Islet precursor cell (in vitro differentiated cells): ENCODE measurements around the gene BEND2.
"Not testable (repeated sequence)": the region's sequence is repeated elsewhere in the genome, so short reads cannot be mapped to it uniquely, and the experiment has no call there.

Experiments
- DNase-seq: peaks from one replicate; pipeline ENCODE4 v3.0.0-alpha.2; 2018

BEND2 gene

DNA sequence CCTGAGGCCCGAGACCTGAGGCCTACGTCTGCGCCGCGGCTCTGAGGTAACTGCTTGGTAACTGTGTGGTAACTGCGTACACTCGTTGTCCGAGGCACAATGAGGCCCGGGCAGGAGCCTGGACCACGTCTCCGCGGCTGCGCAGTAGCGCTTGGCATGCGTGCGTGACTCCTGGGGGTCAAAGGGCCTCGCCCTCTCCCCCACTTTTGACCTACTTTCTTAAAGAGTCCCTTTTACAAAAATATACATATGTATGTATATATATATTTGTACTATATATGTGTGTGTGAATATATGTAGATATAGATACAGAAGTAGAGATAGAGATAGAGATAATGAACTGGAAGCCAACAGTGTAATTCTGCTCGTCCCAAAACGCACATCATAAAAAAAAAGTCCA lies at the start of gene BEND2:
Gene BEND2 (minus strand): TSS at position 101 of the 400 bp plus-strand sequence. CDS start 136 bp downstream, outside the sequence.
- DNase-seq, result no peak

DNA sequence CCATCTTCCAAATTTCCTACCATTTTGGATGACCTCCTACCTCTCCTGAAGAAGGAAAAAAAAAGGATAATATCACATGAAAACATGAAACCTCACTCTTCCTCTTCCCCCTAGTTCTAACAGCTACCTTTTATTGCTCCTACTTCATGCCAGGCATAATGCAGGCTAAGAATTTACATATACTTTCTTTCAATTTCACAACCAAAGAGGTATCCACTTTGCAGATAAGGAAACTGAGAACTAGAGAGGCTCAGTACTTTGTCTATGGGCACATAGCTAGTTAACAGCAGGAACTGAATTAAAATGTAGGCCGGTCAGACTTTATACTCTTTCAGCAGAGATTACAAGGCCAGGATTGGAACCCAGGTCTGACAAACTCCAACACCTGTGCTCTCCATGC lies 34.4 kb upstream of the BEND2 start:
- DNase-seq, result no peak

DNA sequence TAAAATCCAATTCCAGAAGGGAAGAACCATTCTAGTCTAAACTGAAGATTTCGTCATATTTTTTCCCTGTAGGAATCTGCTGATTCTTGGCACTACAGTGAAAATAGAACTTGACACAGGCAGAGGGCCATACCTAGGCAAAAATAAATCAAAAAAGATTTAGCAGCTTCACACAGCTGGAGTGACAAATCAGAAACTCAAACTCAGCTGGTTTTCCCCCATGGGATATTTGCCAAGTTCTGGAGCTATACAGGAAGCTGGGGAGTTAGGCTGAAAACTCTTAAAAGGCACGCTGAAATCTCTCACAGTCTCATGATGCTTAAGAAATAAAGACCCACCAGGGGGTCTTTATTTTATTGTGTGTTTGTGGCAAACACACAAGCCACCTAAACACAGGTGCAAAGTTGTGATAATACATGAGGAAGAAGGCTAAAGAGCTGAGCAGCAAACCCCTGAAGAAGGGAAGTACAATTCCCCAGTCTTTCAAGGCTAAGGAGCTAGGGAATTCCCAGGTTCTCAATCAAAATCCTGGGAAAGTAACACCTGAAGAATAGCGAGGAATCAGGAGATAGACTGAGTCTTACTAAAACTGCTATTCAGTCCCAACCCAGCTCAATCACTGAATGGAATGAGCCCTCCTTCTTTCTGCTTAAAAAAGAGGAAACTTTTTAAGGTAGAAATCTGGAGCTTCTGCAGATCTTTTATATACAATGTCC lies 32.1 kb upstream of the BEND2 start:
- no peak for DNase-seq

DNA sequence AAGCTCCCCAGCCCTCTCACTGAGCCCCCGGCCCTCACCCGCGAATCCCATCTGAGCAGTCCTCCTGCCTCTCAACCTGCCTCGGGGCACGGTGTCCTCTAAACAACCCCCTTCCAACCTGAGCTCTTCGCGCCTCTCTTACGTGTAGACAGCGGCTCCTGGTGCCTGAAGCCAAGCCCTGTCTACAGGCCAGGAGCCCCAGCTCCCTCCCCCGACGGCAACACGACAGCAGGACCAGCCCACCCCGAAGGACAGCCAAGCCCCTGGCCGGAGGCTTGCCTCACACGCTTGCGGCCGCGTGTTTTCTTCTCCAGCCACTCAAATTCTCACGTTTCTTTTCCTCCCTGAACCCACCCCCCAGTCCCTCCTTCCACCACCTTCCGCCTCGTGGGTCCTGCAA lies 9.0 kb upstream of the BEND2 start:
- DNase-seq, result not testable (repeated sequence)

DNA sequence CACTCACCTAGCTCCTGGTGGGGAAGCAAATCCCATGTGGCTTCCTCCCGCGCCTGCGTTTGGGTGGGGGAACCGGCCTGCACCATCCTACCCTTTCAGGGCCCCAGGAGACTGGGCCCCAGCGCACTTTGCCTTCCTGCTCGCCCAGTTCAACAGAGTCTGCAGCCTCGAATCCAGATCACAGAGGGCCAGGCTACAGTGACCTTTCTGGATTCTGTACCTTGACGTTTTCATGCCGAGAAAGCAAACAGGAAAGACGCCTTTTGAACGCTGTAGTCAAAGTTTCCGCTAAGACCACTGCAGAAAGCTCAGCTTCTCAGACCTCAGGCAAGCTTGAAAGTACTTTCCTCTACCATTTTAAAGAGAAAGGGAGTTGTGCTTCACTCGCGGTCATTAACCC lies 7.4 kb upstream of the BEND2 start:
- DNase-seq, result no peak

DNA sequence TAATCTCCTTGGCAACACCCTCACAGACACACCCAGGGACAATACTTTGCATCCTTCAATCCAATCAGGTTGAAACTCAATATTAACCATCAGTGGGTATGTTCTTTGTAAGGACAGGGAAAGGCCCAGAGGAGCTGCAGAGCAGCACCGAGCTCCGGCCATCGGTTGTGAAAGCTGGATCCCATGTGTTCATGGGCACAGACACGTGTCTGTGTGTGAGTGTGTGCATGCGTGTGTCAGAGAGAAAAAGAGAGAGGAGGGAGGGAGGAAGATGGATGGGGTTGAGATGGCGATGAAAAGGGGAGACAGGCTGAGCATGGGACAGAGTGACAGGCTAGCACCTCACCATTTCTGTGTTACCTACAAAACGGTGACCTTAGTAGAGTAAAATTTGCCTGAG lies 6.8 kb upstream of the BEND2 start:
- no peak for DNase-seq

DNA sequence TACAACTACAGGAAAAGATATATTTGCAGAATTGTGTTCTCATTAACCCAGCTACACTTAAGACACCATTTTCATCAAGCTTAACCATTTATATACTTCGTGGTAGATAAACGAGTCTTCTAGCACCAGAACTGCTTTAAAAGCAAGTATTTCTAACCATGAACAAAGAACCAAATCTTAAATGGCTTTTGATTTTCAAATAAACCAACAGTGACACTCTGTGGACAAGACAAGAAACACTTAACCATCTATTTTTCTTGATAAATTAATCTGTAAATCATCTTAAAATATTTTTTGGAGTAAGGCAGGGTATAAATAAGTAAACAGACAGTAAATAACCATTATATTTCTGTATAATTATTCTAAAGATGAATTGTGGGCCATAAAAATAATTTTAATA lies 10.2 kb downstream of the BEND2 start:
- no peak for DNase-seq

DNA sequence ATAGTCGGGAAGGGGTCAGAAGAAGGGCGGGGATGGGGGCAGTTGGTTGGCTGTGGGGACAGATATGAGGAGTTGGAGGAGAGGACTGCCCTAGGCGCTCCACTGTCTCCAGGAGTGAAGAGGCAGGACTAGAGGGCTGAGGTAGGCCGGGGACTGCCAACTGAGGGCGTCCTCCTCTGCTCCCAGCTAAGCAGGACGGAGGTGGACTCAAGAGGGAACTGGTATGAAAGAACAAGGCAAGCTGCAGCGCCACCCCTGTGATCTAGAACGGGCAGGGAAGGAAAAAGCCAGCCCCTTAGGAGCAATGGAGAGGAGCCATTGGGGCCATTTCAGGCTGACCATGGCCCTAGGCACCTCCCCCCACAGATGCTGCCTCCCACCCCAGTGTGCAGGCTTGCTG lies 14.0 kb downstream of the BEND2 start:
- DNase-seq, result no peak

DNA sequence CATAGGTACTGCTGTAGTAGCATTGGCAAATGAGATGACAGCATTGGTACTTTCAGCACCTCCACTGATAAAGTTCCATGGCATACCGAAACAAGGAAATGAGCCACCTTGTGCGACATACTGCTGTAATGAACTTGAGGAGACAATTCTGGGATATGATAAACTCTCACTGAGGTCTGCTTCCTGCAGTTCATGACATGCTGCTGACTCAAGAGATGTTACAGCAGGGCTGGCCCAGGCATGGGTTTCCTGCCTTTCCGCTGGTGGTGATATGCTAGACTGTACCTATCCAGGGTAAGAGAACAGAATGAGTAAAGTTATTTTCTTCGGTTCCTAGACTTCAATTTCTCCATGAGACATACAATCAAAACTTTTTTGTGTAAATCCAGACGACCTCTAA lies 17.1 kb downstream of the BEND2 start:
- DNase-seq, result no peak

DNA sequence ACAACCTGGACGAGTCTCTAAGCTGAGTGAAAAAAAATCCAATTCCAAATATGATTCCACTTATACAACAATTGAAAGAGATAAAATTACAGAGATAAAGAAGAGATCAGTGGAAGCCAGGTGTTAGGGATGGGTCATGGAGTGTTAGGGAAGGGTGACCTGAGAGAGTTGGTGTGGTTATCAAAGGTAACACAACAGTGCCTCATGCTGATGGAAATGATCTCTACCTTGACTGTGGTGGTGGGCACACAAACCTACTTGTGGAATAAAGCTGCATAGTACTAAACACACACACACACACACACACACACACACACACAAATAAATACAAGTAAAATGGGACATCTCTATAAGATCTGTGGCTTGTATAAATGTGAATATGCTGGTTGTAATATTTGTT lies 26.0 kb downstream of the BEND2 start:
- no peak for DNase-seq

DNA sequence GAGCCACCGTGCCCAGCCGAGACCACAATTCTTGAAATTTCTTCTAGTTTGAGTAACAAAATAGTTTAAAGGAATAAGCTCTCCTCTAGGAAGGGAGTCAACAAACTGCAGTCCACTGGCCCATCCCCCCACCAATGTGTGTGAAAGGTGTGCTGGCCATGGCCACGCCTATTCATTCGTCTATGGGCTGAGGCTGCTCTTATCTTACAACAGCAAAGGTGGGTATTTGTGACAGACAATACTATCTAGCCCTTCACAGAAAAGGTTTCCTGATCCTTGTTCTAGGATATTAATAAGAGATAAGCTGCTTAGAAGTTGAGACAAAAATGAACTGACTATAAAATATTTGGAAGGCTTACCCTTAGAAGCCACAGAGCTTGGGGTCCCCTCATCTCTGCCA lies 41.2 kb downstream of the BEND2 start:
- DNase-seq, result no peak

DNA sequence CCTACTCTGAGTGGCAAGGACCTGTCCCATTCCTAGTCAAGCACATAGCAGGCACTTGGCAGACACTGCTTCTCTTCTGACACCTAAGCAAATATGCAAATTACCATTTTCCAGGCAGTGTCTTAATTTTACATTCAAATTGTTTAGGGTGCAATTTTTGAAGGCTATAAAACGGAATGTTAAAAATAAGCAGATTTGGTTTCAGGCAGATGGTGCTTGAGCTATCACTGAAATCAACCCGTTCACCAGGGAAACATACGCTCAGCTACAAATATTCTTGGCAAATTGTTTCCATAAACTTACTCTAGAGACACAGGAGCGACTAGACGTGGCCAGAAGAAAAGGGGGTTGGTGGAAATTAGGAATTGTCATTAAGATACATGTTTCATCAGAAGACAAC lies 45.7 kb downstream of the BEND2 start:
- no peak for DNase-seq

DNA sequence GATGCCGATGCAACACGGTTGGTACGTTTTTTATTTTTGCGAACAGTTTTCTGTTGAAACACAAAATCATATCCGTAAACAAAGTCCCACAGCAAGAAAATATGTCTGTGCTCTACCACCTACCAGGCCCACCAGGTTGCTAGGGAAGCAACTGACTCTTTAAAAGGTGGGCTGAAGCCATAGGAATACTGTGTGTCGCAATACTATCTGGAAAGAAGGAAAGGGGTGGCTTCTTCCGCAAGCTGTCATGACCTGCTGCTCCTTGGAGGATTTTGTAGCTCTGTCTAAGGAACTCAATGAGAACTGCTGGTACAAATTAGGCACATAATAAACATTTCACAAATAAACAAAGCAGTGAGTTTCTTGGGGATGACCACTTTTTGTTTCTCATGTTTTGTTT lies 46.5 kb downstream of the BEND2 start:
- no peak for DNase-seq

DNA sequence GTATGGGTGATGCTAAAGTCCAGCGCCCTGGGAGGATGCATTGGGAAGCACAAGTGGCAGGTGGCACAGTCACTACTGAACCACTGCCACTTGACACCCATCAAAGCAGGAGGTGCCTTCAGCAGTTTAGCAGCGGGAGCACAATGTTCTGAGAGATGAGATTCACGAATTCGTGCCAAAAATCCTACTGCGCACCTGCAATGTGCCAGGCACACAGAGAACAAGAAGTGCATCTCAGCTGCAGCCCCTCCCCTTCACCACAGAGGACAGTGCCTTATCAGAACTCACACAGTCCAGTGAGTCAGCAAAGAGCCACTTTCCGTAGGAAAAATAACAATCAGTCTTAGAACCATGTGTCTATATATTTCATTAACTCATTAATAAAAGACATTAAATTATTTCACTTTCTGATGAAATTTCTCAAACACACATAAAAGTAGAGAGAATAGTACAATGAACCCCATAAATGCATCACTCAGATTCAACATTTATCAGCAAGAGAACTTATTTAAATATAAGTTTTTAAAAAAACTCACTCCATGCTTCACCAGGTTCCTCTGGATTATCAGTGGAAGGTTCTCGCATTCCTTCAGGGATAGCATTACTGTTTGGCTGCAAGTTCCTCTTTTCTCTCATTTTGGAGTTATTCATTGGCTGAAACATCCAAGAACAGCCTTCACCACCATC lies 47.0 kb downstream of the BEND2 start:
- no peak for DNase-seq

DNA sequence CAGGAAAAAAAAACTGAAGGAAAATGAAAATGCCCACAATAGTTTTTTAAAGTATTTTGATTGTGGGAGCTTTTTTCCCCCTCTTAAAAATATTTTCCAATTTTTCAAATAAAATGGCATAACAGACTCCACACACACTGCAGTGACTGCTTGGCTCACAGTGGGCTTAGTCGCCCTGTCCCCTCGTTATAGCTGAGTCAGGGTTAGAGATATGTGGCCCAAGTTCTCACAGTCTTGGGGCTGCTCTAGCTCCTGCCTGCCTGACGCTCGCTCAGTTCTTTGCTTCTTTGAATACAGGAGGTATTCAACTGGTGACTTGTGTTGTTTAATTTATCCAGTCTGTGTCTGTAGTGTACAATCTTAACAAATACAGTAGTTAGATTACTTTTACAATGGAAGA lies 47.7 kb downstream of the BEND2 start:
- DNase-seq, result no peak

DNA sequence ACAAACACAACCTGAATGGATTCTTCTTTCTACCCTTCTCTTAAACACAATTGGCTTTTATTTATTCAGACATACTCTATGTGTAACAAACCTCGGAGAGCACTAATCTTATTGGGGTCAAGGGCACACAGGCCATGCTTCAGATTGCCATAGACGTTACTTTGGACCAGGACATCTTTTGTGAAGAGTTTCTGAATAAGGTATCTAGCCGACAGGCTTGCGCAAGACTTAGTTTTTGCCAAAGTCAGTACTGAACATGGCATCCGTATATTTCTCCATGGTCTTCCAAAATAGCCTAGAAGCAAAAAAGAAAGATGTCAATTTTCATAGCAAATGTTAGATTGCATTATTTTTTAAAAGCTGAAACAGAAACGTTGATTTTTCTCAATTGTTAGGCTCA lies 49.8 kb downstream of the BEND2 start:
- DNase-seq, result no peak

DNA sequence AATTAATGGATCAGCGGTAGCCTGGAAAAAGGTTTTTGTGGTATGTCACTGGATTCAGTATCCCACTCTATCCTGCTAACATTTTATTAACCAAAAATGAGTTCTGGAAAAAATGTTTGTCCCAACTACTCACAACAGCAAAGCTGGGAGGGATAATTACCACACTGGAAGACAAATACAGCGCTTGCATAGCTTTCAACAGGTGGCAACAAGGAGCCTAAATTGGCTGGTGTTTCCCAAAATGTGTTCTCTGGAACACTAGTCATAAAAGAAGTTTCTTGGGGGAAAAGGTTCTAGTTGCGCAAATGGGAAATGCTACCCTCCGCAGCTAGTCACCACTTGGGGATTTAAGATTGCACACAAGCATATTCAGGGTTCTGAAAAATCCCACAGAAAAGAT lies 54.6 kb downstream of the BEND2 start:
- no peak for DNase-seq

DNA sequence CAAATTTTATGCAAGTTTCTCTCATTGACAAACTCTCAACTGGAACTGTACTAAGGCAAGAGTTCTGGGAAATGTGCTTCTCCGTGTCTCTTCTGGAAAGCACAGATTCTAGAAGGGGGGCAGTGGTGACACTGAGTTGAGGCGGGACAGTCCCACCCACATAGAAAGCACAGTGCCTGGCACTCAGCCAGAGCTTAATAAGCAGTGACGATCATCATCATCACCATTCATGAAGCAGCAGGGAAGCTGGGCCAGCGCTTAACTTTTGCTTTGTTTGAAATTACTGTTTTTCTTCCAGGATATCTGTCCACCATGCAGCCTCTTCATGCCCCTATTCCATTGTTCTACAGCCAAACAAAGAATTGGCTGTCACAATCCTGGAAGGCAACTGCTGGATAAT lies 60.3 kb downstream of the BEND2 start:
- no peak for DNase-seq

DNA sequence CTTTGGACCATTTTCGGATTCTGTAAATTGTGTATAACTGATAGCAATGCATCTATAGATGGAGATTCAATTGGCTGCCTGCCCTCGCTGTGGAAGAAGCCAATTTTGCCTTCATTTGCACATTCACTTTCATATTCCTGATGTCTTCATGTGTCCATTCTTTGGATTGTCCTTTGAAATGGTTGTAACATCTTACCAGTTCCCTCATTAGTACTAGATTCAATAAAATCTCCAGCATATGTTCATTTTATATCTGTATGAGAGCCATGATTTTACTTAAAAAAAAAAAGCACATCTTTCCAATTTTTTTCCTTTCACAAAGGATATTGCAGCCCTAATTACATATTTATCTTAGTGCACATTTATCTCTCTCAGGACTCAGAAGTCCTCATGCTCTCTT lies 61.7 kb downstream of the BEND2 start:
- DNase-seq, result no peak

DNA sequence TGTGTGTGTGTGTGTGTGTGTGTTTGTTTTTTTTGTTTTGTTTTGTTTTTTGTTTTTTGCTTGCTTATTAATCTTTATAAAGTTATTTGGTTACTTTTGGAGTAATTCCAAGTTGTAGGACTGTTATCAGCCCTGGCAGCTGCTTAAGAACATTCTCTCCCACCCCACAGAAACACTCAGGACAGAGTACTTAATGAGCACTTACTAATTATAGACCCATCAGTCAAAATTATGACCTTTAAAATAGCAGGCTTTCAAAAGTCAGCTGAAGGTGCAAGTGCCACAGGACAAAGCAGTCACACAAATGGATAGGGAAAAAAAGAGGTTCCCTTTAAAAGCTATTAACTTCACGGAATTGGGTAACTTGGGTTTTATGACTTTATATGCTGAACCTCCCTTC lies 69.0 kb downstream of the BEND2 start:
- no peak for DNase-seq

DNA sequence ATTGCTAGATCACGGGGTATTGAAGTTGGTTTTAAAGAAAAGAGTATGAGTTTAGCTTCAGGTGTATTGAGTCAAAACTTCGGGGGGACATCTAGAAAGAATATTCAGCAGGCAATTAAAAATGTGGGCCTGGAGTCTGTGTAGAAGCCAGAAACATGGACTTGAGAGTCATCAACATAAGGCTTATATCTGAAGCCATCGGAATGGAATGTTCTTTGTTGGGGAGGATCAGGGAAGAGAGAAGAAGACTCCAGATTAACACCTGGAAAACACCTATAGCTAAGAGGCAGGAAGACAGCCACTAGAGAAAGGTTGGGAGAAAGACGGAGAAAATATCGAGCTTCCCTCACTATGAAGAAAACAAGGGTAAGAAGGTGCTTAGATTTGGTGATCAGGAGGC lies 69.5 kb downstream of the BEND2 start:
- no peak for DNase-seq

DNA sequence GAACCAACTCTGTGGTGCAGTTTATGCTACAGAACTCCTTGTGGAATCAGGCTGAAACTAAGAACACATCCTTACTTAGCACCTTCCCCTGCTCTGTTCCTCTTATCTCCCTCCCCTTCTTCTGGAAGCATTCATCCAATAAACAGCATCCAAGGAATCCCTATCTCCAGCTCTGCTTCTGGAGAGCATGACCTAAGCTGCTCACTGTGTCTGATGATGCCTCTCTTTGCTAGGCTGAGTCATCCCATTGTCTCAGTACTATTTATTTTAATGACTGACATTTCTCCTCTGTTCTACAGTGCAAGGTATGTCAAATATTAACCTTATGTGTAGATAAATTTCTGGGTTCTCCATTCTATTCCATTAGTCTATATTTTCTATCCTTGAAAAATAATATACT lies 71.2 kb downstream of the BEND2 start:
- DNase-seq, result no peak

DNA sequence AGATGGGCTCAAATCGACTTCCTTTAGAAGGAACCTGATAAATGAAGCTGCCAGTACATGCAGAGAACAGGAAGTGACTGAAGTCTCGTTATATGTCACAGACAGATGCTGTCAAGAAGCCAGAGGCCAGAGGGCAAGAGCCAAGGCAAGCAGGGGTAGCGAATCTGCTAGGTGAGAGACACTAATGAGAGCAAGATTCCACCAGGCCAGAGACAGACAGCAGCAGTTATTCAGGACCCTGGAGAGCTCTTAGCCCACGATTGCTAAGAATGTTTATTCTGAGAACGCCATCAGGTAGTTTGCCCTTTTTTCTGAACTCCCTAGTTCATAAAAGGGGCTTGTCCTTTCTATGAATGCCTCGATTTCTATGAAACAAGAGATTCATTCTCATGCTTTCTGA lies 73.7 kb downstream of the BEND2 start:
- peak; percentile 57 for DNase-seq

DNA sequence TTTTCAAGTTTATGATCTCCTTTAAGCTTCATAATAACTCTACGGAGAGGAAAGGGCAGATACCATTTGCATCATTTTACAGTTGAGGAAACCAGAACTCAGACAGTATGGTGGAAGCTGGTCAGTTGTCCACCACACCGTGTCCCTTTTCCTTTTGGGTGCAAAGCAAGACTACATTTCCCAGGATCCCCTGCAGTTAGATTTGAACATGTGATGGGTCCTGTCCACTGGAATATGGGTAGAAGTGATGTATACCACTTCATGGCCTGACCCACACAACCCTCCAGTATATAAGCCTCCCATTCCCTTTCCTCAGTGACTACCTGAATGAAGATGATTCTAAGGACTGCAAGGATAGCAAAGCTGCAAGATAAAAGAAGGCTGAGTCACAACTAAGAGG lies 74.7 kb downstream of the BEND2 start:
- no peak for DNase-seq

DNA sequence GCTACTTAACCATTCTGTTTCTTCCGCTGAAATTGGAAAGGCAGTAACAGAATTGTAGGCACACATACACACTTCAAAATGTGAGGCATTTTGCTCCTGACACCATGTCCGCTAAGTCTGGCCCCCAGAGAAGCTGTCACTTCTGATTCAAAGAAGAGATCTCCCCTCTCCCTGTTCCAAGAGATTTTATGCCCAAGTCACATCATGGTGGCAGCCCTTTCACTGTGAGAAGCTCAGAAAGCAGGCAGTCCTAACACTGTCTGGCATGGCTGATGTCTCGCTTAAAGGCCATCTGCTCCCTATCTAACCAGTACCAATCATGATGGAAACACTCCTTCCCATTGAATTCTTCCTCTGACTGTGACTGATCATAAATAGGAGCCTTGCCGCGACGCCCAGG lies 83.9 kb downstream of the BEND2 start:
- no peak for DNase-seq
